H9 (cell line): Measurements from ENCODE around the gene PTOV1. TPM values are rescaled to one million over a fixed set of nuclear protein-coding genes. Genes with fewer than 3 reads are reported as not detected.

Source experiments
- DNase-seq: peaks from one replicate; pipeline ENCODE4 v3.0.0-alpha.2; 2017
- H2AFZ ChIP-seq: one replicate; pipeline ENCODE4 v1.6.1; 2013; ENCODE audit warnings: mild to moderate bottlenecking, low read length, control low read depth, moderate library complexity
- H2AK5ac ChIP-seq: 2 replicates; pipeline ENCODE4 v1.6.1; 2013; ENCODE audit warnings: low read length, control low read depth, mixed read lengths; ENCODE audit not compliant: insufficient read length
- H2BK120ac ChIP-seq: one replicate; pipeline ENCODE4 v1.6.1; 2013; ENCODE audit warnings: low read depth, mild to moderate bottlenecking, low read length, control low read depth, inconsistent platforms; ENCODE audit not compliant: poor library complexity, severe bottlenecking
- H2BK12ac ChIP-seq: 2 replicates; pipeline ENCODE4 v1.6.1; 2013; ENCODE audit warnings: low read length, control low read depth, mixed read lengths, low read depth; ENCODE audit not compliant: insufficient read length
- H2BK15ac ChIP-seq: 2 replicates; pipeline ENCODE4 v1.6.1; 2013; ENCODE audit warnings: low read depth, low read length, control low read depth
- H2BK20ac ChIP-seq: one replicate; pipeline ENCODE4 v1.6.1; 2013; ENCODE audit warnings: low read depth, mild to moderate bottlenecking, low read length, control low read depth, inconsistent platforms; ENCODE audit not compliant: poor library complexity, severe bottlenecking
- H2BK5ac ChIP-seq: 2 replicates; pipeline ENCODE4 v1.6.1; 2013; ENCODE audit warnings: low read length, control low read depth, mixed read lengths; ENCODE audit not compliant: insufficient read length
- H3K14ac ChIP-seq: 2 replicates; pipeline ENCODE4 v1.6.1; 2013; ENCODE audit warnings: low read length, control low read depth; ENCODE audit not compliant: insufficient read depth
- H3K18ac ChIP-seq: 2 replicates; pipeline ENCODE4 v1.6.1; 2013; ENCODE audit warnings: low read depth, mild to moderate bottlenecking, mixed read lengths, low read length, control low read depth; ENCODE audit not compliant: insufficient read length
- H3K23ac ChIP-seq: 2 replicates; pipeline ENCODE4 v1.6.1; 2013; ENCODE audit warnings: low read length, control low read depth, mixed read lengths, low read depth; ENCODE audit not compliant: insufficient read length
- H3K23me2 ChIP-seq: 2 replicates; pipeline ENCODE4 v1.6.1; 2013; ENCODE audit warnings: low read depth, mild to moderate bottlenecking, mixed read lengths, low read length, control low read depth; ENCODE audit not compliant: insufficient read length, poor library complexity, severe bottlenecking
- H3K27ac ChIP-seq: 2 replicates; pipeline ENCODE4 v1.5.1; 2013; ENCODE audit warnings: low read length, control low read depth, mixed read lengths, low read depth; ENCODE audit not compliant: insufficient read length
- H3K27me3 ChIP-seq: 2 replicates; pipeline ENCODE4 v1.6.1; 2013; ENCODE audit warnings: low read length, control low read depth, inconsistent platforms; ENCODE audit not compliant: insufficient read depth
- H3K4ac ChIP-seq: 2 replicates; pipeline ENCODE4 v1.6.1; 2013; ENCODE audit warnings: low read depth, mild to moderate bottlenecking, control low read depth, inconsistent platforms, low read length, moderate library complexity
- H3K4me1 ChIP-seq: 2 replicates; pipeline ENCODE4 v1.6.1; 2013; ENCODE audit warnings: low read length, control low read depth, inconsistent platforms; ENCODE audit not compliant: insufficient read depth
- H3K4me2 ChIP-seq: 2 replicates; pipeline ENCODE4 v1.6.1; 2013; ENCODE audit warnings: low read length, control low read depth, mixed read lengths; ENCODE audit not compliant: insufficient read length, insufficient read depth
- H3K56ac ChIP-seq: 2 replicates; pipeline ENCODE4 v1.6.1; 2013; ENCODE audit warnings: low read depth, mild to moderate bottlenecking, mixed read lengths, low read length, control low read depth; ENCODE audit not compliant: insufficient read length
- H3K79me1 ChIP-seq: 2 replicates; pipeline ENCODE4 v1.6.1; 2013; ENCODE audit warnings: low read depth, mild to moderate bottlenecking, moderate library complexity, low read length, control low read depth, inconsistent platforms; ENCODE audit not compliant: insufficient read depth, poor library complexity, severe bottlenecking
- H3K79me2 ChIP-seq: 2 replicates; pipeline ENCODE4 v1.6.1; 2013; ENCODE audit warnings: low read length, control low read depth, inconsistent platforms; ENCODE audit not compliant: insufficient read depth
- H3K9ac ChIP-seq: 2 replicates; pipeline ENCODE4 v1.6.1; 2013; ENCODE audit warnings: low read length, control low read depth, mixed read lengths; ENCODE audit not compliant: insufficient read length; ENCODE audit errors: extremely low read depth
- H3K9me3 ChIP-seq: one replicate; pipeline ENCODE4 v1.6.1; 2013; ENCODE audit warnings: low read depth, low read length, inconsistent platforms; ENCODE audit not compliant: control insufficient read depth
- H3T11ph ChIP-seq: one replicate; pipeline ENCODE4 v1.6.1; 2013; ENCODE audit warnings: mild to moderate bottlenecking, low read length, control low read depth, inconsistent platforms
- H4K20me1 ChIP-seq: one replicate; pipeline ENCODE4 v1.6.1; 2013; ENCODE audit not compliant: control insufficient read depth, insufficient read length, insufficient read depth
- H4K5ac ChIP-seq: 2 replicates; pipeline ENCODE4 v1.6.1; 2013; ENCODE audit warnings: low read depth, mild to moderate bottlenecking, mixed read lengths, low read length, control low read depth; ENCODE audit not compliant: insufficient read length
- H4K8ac ChIP-seq: replicated peaks from 2 replicates; pipeline ENCODE4 v1.6.1; 2013; ENCODE audit warnings: low read length, control low read depth, mixed read lengths, low read depth; ENCODE audit not compliant: insufficient read length
- H4K91ac ChIP-seq: 2 replicates; pipeline ENCODE4 v1.6.1; 2013; ENCODE audit warnings: low read depth, mild to moderate bottlenecking, moderate library complexity, mixed read lengths, low read length, control low read depth; ENCODE audit not compliant: insufficient read length
- H3K27ac Mint-ChIP-seq, 3 experiments: 2 replicates in 2 of 3; 3 replicates in 1 of 3; pipeline ENCODE4 v1.8.0; 2020 to 2021; ENCODE audit warnings: mixed read lengths in 3 of 3, mild to moderate bottlenecking in 1 of 3, moderate library complexity in 1 of 3
- H3K27me3 Mint-ChIP-seq: 2 replicates; pipeline ENCODE4 v1.8.0; 2021; ENCODE audit warnings: low read depth, mild to moderate bottlenecking, moderate library complexity, mixed read lengths
- H3K36me3 Mint-ChIP-seq, 3 experiments: 2 replicates in 2 of 3; 3 replicates in 1 of 3; pipeline ENCODE4 v1.8.0; 2020 to 2021; ENCODE audit warnings: low read depth in 3 of 3, mixed read lengths in 3 of 3; ENCODE audit not compliant: insufficient read depth in 1 of 3
- H3K4me1 Mint-ChIP-seq, 2 experiments: 2 replicates each; pipeline ENCODE4 v1.8.0; 2020; ENCODE audit warnings: mixed read lengths in 2 of 2
- H3K4me3 Mint-ChIP-seq, 2 experiments: 2 replicates in 1 of 2; 3 replicates in 1 of 2; pipeline ENCODE4 v1.8.0; 2020 to 2021; ENCODE audit warnings: mild to moderate bottlenecking in 2 of 2, mixed read lengths in 2 of 2, moderate library complexity in 1 of 2
- H3K9me3 Mint-ChIP-seq, 2 experiments: 2 replicates in 1 of 2; 3 replicates in 1 of 2; pipeline ENCODE4 v1.8.0; 2020; ENCODE audit warnings: mild to moderate bottlenecking in 2 of 2, mixed read lengths in 2 of 2, moderate library complexity in 1 of 2
- WGBS: extraction: QIAGEN DNeasy Blood & Tissue Kit; methylation state at CpG from one replicate; pipeline ENCODE4 v1.1.7; 2013; ENCODE audit warnings: missing lambda C conversion rate, low lambda C conversion rate, mixed read lengths; ENCODE audit not compliant: insufficient read length; ENCODE audit errors: extremely low coverage; 5-methylcytosine and 5-hydroxymethylcytosine counted together
- total RNA-seq: library from RNA; stranded (reverse); gene quantifications from 2 replicates; pipeline ENCODE4 v1.2.1, GENCODE V29; 2021
- TF ChIP-seq, protein P1 (sequence below): fragments of 200-600 bp; sonication (generic); conservative IDR thresholded peaks from 3 replicates; pipeline ENCODE4 v1.8.0; 2021; ENCODE audit warnings: antibody characterized with exemption, mild to moderate bottlenecking

PTOV1 gene
- total RNA-seq, 1 experiment from 2014 or later, result 309 TPM

DNA sequence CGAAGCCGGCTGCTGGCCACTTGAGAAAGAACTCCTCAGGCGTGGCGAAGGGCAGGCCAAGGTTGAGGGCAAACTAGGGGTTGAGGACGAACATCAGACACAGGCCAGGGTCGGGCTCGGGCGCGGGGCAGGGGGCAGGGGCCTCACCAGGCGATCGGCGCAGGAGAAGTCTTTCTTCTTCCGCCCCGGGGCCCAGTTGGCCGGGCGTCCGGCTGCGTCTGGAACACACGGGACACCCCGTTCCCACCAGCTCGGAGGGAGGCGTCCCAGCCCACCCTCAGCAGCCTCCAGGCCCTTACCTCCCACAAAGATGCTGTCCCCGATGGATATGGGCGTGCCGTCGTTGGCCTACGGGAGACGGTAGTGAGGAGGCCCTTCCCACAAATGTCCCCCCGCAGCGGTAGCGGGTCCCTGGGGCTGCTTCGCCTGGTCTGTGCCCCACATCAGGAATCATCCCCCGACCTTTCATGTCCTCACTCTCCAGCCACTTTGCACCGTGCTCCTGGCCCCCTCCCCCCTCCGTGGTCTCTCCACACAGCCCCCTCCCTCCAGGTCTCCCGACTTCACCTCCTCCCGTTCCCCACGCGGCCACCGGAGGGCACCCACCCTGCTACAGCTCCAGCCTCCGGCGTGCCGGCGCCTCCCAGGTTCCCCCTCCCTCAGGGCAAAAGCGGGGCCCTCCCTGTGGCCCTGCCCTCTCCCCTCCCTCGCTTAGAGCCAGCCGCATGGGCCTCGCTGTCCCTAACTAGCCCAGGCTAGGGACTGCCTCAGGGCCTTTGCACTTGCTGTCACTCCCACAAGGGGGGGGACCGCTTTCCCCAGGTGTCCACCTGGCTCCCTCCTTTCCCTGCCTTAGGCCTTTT, 11.7 kb downstream of the PTOV1 start:
- Histone ChIP-seq H3K27me3 (no peaks in the 10 kb centered on the region), H4K20me1 (no peaks in the 10 kb centered on the region), H3K4ac (no peak overlapping the region), H2BK120ac (no peak overlapping the region), H4K91ac (no peak overlapping the region), H3T11ph (no peak overlapping the region), H4K5ac (no peak overlapping the region), H3K27ac (no peak overlapping the region), H3K9ac (no peak overlapping the region), H3K56ac (no peak overlapping the region), H3K4me1 (no peaks in the 10 kb centered on the region), H2BK12ac (no peak overlapping the region), H3K23me2 (peaks cover 7% of the 10 kb centered on the region), H2BK5ac (no peak overlapping the region), H3K14ac (no peak overlapping the region), H3K23ac (no peak overlapping the region), H3K79me1 (peaks cover 5% of the 10 kb centered on the region), H3K4me2 (no peak overlapping the region), H3K9me3 (no peaks in the 10 kb centered on the region), H2BK20ac (no peak overlapping the region), H2AK5ac (no peak overlapping the region), H4K8ac (no peak overlapping the region), H2AFZ (no peak overlapping the region), H3K79me2 (no peaks in the 10 kb centered on the region; the same call in 1 of the 2 replicates), H3K18ac (no peak overlapping the region), H2BK15ac (no peak overlapping the region)
- DNase-seq, result peak; percentile 79
- Mint-ChIP-seq H3K4me3 (peak overlapping the region in 1 of 2 experiments; percentile 50; a peak in 1 of 5 replicates), H3K36me3 (peaks cover 28 to 77% (median 59%) of the 10 kb centered on the region in 3 experiments), H3K4me1 (peaks cover 23 to 42% of the 10 kb centered on the region in 2 experiments), H3K9me3 (peaks cover 0 to 4% of the 10 kb centered on the region in 2 experiments; a peak in 1 of 5 replicates), H3K27me3 (peaks cover 3% of the 10 kb centered on the region), H3K27ac (peak overlapping the region in 2 of 3 experiments; percentile 34 to 84; a peak in 2 of 7 replicates)
- WGBS, result no CpG with 5 or more reads among the region's 49 CpGs
- TF ChIP-seq, protein P1, sequence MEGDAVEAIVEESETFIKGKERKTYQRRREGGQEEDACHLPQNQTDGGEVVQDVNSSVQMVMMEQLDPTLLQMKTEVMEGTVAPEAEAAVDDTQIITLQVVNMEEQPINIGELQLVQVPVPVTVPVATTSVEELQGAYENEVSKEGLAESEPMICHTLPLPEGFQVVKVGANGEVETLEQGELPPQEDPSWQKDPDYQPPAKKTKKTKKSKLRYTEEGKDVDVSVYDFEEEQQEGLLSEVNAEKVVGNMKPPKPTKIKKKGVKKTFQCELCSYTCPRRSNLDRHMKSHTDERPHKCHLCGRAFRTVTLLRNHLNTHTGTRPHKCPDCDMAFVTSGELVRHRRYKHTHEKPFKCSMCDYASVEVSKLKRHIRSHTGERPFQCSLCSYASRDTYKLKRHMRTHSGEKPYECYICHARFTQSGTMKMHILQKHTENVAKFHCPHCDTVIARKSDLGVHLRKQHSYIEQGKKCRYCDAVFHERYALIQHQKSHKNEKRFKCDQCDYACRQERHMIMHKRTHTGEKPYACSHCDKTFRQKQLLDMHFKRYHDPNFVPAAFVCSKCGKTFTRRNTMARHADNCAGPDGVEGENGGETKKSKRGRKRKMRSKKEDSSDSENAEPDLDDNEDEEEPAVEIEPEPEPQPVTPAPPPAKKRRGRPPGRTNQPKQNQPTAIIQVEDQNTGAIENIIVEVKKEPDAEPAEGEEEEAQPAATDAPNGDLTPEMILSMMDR, result peak; percentile 65
